SK-N-SH (cell line): Measurements from ENCODE around the gene CCDC93. TPM values are rescaled to one million over a fixed set of nuclear protein-coding genes. Genes with fewer than 3 reads are reported as not detected.

Source experiments
- CTCF ChIA-PET: fragments of 300-600, 350-600 bp; formaldehyde crosslinking; extraction: SDS; loops from one replicate; lab custom pipeline; 2021; lab: Yijun Ruan, JAX
- POLR2A ChIA-PET: fragments of 350-600 bp; sonication (Branson Sonifier 250); formaldehyde crosslinking; extraction: SDS; loops from one replicate; lab custom pipeline; 2020; ENCODE audit warnings: antibody characterized with exemption, inconsistent platforms; lab: Yijun Ruan, JAX
- DNase-seq: peaks from one replicate; pipeline ENCODE4 v3.0.0; 2012
- H2AFZ ChIP-seq: fragments of 200-600 bp; sonication (generic); 2 replicates; pipeline ENCODE4 v1.8.1; 2016; ENCODE audit warnings: antibody characterized with exemption, mild to moderate bottlenecking, low read depth
- H3F3A ChIP-seq: fragments of 200-600 bp; sonication (generic); replicated peaks from 2 replicates; pipeline ENCODE3; 2016; ENCODE audit warnings: antibody characterized with exemption, mild to moderate bottlenecking; ENCODE audit not compliant: insufficient read depth
- H3K27ac ChIP-seq, 2 experiments: fragments of 200-500 bp in 1 of 2; fragments of 200-600 bp in 1 of 2; sonication (Bioruptor generic) in 1 of 2; sonication (generic), shearing (Covaris generic) in 1 of 2; 2 replicates each; pipeline versions ENCODE4 v1.5.1 to v1.6.1; 2014 to 2016; ENCODE audit warnings: low read depth in 2 of 2, inconsistent platforms in 1 of 2, low read length in 1 of 2, mild to moderate bottlenecking in 1 of 2, mixed read lengths in 1 of 2
- H3K27me3 ChIP-seq: fragments of 200-600 bp; sonication (generic), shearing (Covaris generic); 2 replicates; pipeline ENCODE4 v1.6.1; 2016; ENCODE audit warnings: mixed run types; ENCODE audit not compliant: insufficient read depth
- H3K36me3 ChIP-seq, 2 experiments: fragments of 200-500 bp in 1 of 2; fragments of 200-600 bp in 1 of 2; sonication (Bioruptor generic) in 1 of 2; sonication (generic) in 1 of 2; replicated peaks in 1 of 2; 2 replicates each; pipeline versions ENCODE3 to v1.5.1; 2014 to 2016; ENCODE audit warnings: low read length in 1 of 2, mild to moderate bottlenecking in 1 of 2; ENCODE audit not compliant: insufficient read depth in 2 of 2, control insufficient read depth in 1 of 2
- H3K4me1 ChIP-seq, 2 experiments: fragments of 200-500 bp in 1 of 2; fragments of 200-600 bp in 1 of 2; sonication (Bioruptor generic) in 1 of 2; sonication (generic), shearing (Covaris generic) in 1 of 2; 2 replicates each; pipeline versions ENCODE4 v1.5.1 to v1.6.1; 2014 to 2016; ENCODE audit warnings: low read depth in 1 of 2, low read length in 1 of 2, mixed run types in 1 of 2; ENCODE audit not compliant: insufficient read depth in 2 of 2, control insufficient read depth in 1 of 2
- H3K4me2 ChIP-seq: fragments of 200-600 bp; sonication (generic), shearing (Covaris generic); 2 replicates; pipeline ENCODE4 v1.6.1; 2017; ENCODE audit warnings: mixed run types
- H3K4me3 ChIP-seq, 2 experiments: fragments of 200-500 bp in 1 of 2; fragments of 200-600 bp in 1 of 2; sonication (Bioruptor generic) in 1 of 2; sonication (generic), shearing (Covaris generic) in 1 of 2; 2 replicates each; pipeline versions ENCODE4 v1.5.1 to v1.8.1; 2014 to 2016; ENCODE audit warnings: low read depth in 2 of 2, inconsistent platforms in 1 of 2, low read length in 1 of 2, mild to moderate bottlenecking in 1 of 2, mixed read lengths in 1 of 2, moderate library complexity in 1 of 2
- H3K79me2 ChIP-seq: fragments of 200-600 bp; sonication (generic); 2 replicates; pipeline ENCODE4 v1.8.1; 2017; ENCODE audit warnings: mild to moderate bottlenecking; ENCODE audit not compliant: insufficient read depth
- H3K9ac ChIP-seq: fragments of 200-600 bp; sonication (generic); 2 replicates; pipeline ENCODE4 v1.6.1; 2017; ENCODE audit warnings: mixed run types
- H3K9me2 ChIP-seq: fragments of 200-600 bp; sonication (generic); 2 replicates; pipeline ENCODE4 v1.6.1; 2017; ENCODE audit warnings: mixed run types
- H3K9me3 ChIP-seq: fragments of 200-600 bp; sonication (generic); 2 replicates; pipeline ENCODE4 v1.6.1; 2017; ENCODE audit warnings: mixed run types, mild to moderate bottlenecking, moderate library complexity
- H4K20me1 ChIP-seq: fragments of 200-600 bp; sonication (generic); 2 replicates; pipeline ENCODE4 v1.6.1; 2017; ENCODE audit warnings: mild to moderate bottlenecking, mixed run types; ENCODE audit not compliant: insufficient read depth
- CHD2 ChIP-seq: fragments of 150-350 bp; IDR thresholded peaks from 2 replicates; pipeline ENCODE4 v1.6.1; 2018; ENCODE audit warnings: low read length; ENCODE audit not compliant: partially characterized antibody
- FOSL2 ChIP-seq: IDR thresholded peaks from 2 replicates; pipeline ENCODE4 v1.4.0; 2012; ENCODE audit warnings: low read depth, mild to moderate bottlenecking, moderate library complexity, borderline replicate concordance
- FOXM1 ChIP-seq: IDR thresholded peaks from 2 replicates; pipeline ENCODE4 v1.4.0; 2012; ENCODE audit warnings: low read depth, mild to moderate bottlenecking
- GABPA ChIP-seq: IDR thresholded peaks from 2 replicates; pipeline ENCODE4 v1.4.0; 2012; ENCODE audit warnings: low read depth, mild to moderate bottlenecking
- NFIC ChIP-seq: IDR thresholded peaks from 2 replicates; pipeline ENCODE4 v1.4.0; 2012; ENCODE audit warnings: borderline replicate concordance
- PBX3 ChIP-seq: IDR thresholded peaks from 2 replicates; pipeline ENCODE4; 2012
- RFX5 ChIP-seq: IDR thresholded peaks from 2 replicates; pipeline ENCODE4 v1.6.1; 2012; ENCODE audit warnings: mild to moderate bottlenecking, improper control_type of control experiment, low read length
- RXRA ChIP-seq: IDR thresholded peaks from 2 replicates; pipeline ENCODE4 v1.4.0; 2012; ENCODE audit warnings: low read depth, mild to moderate bottlenecking, borderline replicate concordance
- SIN3A ChIP-seq: IDR thresholded peaks from 2 replicates; pipeline ENCODE4 v1.6.1; 2012; ENCODE audit warnings: low read depth, mild to moderate bottlenecking, low read length, moderate library complexity, borderline replicate concordance
- TEAD4 ChIP-seq: IDR thresholded peaks from 2 replicates; pipeline ENCODE4 v1.4.0; 2012; ENCODE audit warnings: mild to moderate bottlenecking, borderline replicate concordance; ENCODE audit not compliant: insufficient read depth
- YY1 ChIP-seq: IDR thresholded peaks from 2 replicates; pipeline ENCODE4 v1.4.0; 2012; ENCODE audit warnings: low read depth, mild to moderate bottlenecking
- ZBTB33 ChIP-seq: IDR thresholded peaks from 2 replicates; pipeline ENCODE4 v1.4.0; 2012; ENCODE audit warnings: low read depth, borderline replicate concordance
- WGBS: methylation state at CpG from one replicate; pipeline ENCODE4 v1.1.6; 2017; ENCODE audit warnings: low lambda C conversion rate; 5-methylcytosine and 5-hydroxymethylcytosine counted together
- polyA plus RNA-seq, 3 experiments: library from polyadenylated mRNA; depleted of rRNA; stranded (reverse); fragments of >200 nt; gene quantifications; 2 replicates each; pipeline ENCODE4 v1.2.3, GENCODE V29; 2012
- TF ChIP-seq, protein P1 (sequence below): fragments of 150-350 bp; IDR thresholded peaks from 2 replicates; pipeline ENCODE4 v1.6.1; 2016; ENCODE audit warnings: mild to moderate bottlenecking, low read depth, low read length
- TF ChIP-seq, protein P2 (sequence below): IDR thresholded peaks from 2 replicates; pipeline ENCODE4 v1.4.0; 2012; ENCODE audit warnings: low read depth, borderline replicate concordance

CCDC93 gene
- polyA plus RNA-seq, 1 of the 3 experiments (the other 2 are of a cell fraction) = 11.7 TPM

DNA sequence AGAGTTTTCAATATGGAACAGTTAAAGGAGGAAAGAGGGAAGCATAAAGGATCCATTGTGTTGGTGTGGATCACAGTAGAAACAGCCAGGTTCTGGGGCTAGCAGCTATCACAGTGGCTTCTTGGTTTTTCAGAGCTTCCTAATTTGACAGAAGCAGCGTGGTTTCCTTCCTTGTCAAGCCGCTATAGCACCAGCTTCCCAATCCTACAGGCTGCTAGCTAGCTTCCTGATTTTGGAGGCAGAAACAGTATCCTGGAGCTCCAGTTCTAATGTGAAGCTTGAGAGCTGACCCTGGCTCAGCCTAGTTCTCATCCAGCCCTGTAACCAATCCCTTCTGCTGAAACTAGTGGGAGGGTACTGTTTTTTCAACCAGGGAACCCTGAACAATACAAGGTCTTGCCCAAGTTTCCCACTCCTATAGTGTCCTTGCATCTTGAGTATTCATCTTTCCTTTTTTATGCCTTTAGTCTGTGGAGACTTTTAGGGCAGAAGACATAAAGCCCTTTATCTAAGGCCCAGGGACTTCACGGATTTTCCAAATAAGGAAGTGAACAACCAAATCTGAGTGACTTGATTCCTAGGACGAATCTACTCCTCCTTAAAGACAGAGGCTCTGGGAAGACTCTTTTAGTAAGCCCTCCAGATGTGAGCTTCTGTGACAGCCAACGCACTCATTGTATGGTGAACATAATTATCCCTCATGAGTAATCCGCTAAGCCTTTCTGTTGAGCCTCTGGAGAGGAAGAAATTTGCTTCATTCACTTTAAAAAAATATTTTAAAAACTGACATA, 33.8 kb downstream of the CCDC93 start:
- peaks cover 35 to 53% of the 10 kb centered on the region in 2 experiments for H3K4me1 ChIP-seq
- peaks cover 0 to 14% of the 10 kb centered on the region in 2 experiments for H3K36me3 ChIP-seq

DNA sequence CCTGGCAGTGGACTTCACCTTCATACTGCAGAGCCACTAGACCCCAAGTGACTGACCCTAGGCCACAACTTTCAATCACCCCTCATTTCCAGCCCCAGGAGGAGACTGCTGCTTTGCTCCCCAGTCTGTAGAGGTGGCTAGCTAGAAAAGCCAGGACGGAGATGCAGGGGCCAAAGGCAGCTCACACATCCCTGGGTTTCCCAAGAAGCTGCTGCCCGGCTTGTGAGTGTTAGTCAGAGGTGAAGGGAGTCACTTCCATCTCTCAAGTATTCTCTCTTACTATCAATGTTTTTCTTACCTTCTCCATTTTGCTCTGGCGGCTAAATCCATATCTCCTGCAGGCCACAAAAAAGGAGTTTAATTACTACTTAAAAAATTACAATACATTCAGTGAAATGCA, 36.2 kb downstream of the CCDC93 start:
- TF ChIP-seq, protein P1, sequence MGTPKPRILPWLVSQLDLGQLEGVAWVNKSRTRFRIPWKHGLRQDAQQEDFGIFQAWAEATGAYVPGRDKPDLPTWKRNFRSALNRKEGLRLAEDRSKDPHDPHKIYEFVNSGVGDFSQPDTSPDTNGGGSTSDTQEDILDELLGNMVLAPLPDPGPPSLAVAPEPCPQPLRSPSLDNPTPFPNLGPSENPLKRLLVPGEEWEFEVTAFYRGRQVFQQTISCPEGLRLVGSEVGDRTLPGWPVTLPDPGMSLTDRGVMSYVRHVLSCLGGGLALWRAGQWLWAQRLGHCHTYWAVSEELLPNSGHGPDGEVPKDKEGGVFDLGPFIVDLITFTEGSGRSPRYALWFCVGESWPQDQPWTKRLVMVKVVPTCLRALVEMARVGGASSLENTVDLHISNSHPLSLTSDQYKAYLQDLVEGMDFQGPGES = no peak
- TF ChIP-seq FOSL2 (no peak), ZBTB33 (no peak), CHD2 (no peak), NFIC (no peak), PBX3 (no peak), GABPA (no peak), RFX5 (no peak), FOXM1 (no peak), TEAD4 (no peak), SIN3A (no peak)
- TF ChIP-seq, protein P2, sequence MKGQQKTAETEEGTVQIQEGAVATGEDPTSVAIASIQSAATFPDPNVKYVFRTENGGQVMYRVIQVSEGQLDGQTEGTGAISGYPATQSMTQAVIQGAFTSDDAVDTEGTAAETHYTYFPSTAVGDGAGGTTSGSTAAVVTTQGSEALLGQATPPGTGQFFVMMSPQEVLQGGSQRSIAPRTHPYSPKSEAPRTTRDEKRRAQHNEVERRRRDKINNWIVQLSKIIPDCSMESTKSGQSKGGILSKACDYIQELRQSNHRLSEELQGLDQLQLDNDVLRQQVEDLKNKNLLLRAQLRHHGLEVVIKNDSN = no peak
- no peak for DNase-seq
- WGBS = 86% methylated on average over 3 of the region's 3 CpGs

More for the DNA sequence above, 33.8 kb downstream of the CCDC93 start:
- TF ChIP-seq YY1 = no peak
- TF ChIP-seq RXRA = 0 out of 2 replicates have a peak, but pooled peaks have one; percentile 8
- H4K20me1 ChIP-seq = no peaks in the 10 kb centered on the region
- H3K9me2 ChIP-seq = no peaks in the 10 kb centered on the region
- no peak overlapping the region for H2AFZ ChIP-seq
- H3F3A ChIP-seq = peaks cover 46% of the 10 kb centered on the region
- H3K27ac ChIP-seq = peak overlapping the region; percentile 85 to 99
- H3K79me2 ChIP-seq = peaks cover 26% of the 10 kb centered on the region; the same call in 1 of the 2 replicates
- no peak for DNase-seq
- CTCF ChIA-PET = interaction anchor here (1.0 to 3.0 kb wide), 4 partner anchors 19 to 902 kb away, joined by 3 to 23 read pairs (median 6); partner anchors contain the start of gene DDX18
- no peaks in the 10 kb centered on the region for H3K9me3 ChIP-seq
- WGBS = 48% methylated on average over 6 of the region's 6 CpGs
- H3K9ac ChIP-seq = peak overlapping the region; percentile 79
- peak overlapping the region in 1 of 2 experiments; percentile 42; a peak in 2 of 4 replicates for H3K4me3 ChIP-seq
- POLR2A ChIA-PET = no interaction called here
- H3K27me3 ChIP-seq = no peaks in the 10 kb centered on the region
- peak overlapping the region; percentile 62 for H3K4me2 ChIP-seq

More for the DNA sequence above, 36.2 kb downstream of the CCDC93 start:
- H3K27ac ChIP-seq = peak overlapping the region in 1 of 2 experiments; percentile 99; a peak in 2 of 4 replicates
- H4K20me1 ChIP-seq = no peaks in the 10 kb centered on the region
- H3K4me2 ChIP-seq = no peak overlapping the region
- H3K79me2 ChIP-seq = peaks cover 26% of the 10 kb centered on the region; the same call in 1 of the 2 replicates
- peaks cover 7 to 24% of the 10 kb centered on the region in 2 experiments for H3K36me3 ChIP-seq
- peaks cover 45 to 52% of the 10 kb centered on the region in 2 experiments for H3K4me1 ChIP-seq
- H3K9me2 ChIP-seq = no peaks in the 10 kb centered on the region
- H3K27me3 ChIP-seq = no peaks in the 10 kb centered on the region
- POLR2A ChIA-PET = no interaction called here
- H3K9me3 ChIP-seq = no peaks in the 10 kb centered on the region
- CTCF ChIA-PET = interaction anchor here (0.7 to 4.5 kb wide), 3 partner anchors 13 to 142 kb away, joined by 4 to 39 read pairs (median 4); no protein-coding TSS in a partner anchor
- H3F3A ChIP-seq = peaks cover 39% of the 10 kb centered on the region
- no peak overlapping the region for H2AFZ ChIP-seq
- no peak overlapping the region for H3K9ac ChIP-seq
- no peak overlapping the region for H3K4me3 ChIP-seq
